H9 (cell line): ENCODE results near the gene LPP. TPM values are rescaled to one million over a fixed set of nuclear protein-coding genes. Genes with fewer than 3 reads are reported as not detected.

ENCODE experiments used
- DNase-seq: peaks from one replicate; pipeline ENCODE4 v3.0.0-alpha.2; 2017
- H2AFZ ChIP-seq: one replicate; pipeline ENCODE4 v1.6.1; 2013; ENCODE audit warnings: mild to moderate bottlenecking, low read length, control low read depth, moderate library complexity
- H2AK5ac ChIP-seq: 2 replicates; pipeline ENCODE4 v1.6.1; 2013; ENCODE audit warnings: low read length, control low read depth, mixed read lengths; ENCODE audit not compliant: insufficient read length
- H2BK120ac ChIP-seq: one replicate; pipeline ENCODE4 v1.6.1; 2013; ENCODE audit warnings: low read depth, mild to moderate bottlenecking, low read length, control low read depth, inconsistent platforms; ENCODE audit not compliant: poor library complexity, severe bottlenecking
- H2BK12ac ChIP-seq: 2 replicates; pipeline ENCODE4 v1.6.1; 2013; ENCODE audit warnings: low read length, control low read depth, mixed read lengths, low read depth; ENCODE audit not compliant: insufficient read length
- H2BK15ac ChIP-seq: 2 replicates; pipeline ENCODE4 v1.6.1; 2013; ENCODE audit warnings: low read depth, low read length, control low read depth
- H2BK20ac ChIP-seq: one replicate; pipeline ENCODE4 v1.6.1; 2013; ENCODE audit warnings: low read depth, mild to moderate bottlenecking, low read length, control low read depth, inconsistent platforms; ENCODE audit not compliant: poor library complexity, severe bottlenecking
- H2BK5ac ChIP-seq: 2 replicates; pipeline ENCODE4 v1.6.1; 2013; ENCODE audit warnings: low read length, control low read depth, mixed read lengths; ENCODE audit not compliant: insufficient read length
- H3K14ac ChIP-seq: 2 replicates; pipeline ENCODE4 v1.6.1; 2013; ENCODE audit warnings: low read length, control low read depth; ENCODE audit not compliant: insufficient read depth
- H3K18ac ChIP-seq: 2 replicates; pipeline ENCODE4 v1.6.1; 2013; ENCODE audit warnings: low read depth, mild to moderate bottlenecking, mixed read lengths, low read length, control low read depth; ENCODE audit not compliant: insufficient read length
- H3K23ac ChIP-seq: 2 replicates; pipeline ENCODE4 v1.6.1; 2013; ENCODE audit warnings: low read length, control low read depth, mixed read lengths, low read depth; ENCODE audit not compliant: insufficient read length
- H3K23me2 ChIP-seq: 2 replicates; pipeline ENCODE4 v1.6.1; 2013; ENCODE audit warnings: low read depth, mild to moderate bottlenecking, mixed read lengths, low read length, control low read depth; ENCODE audit not compliant: insufficient read length, poor library complexity, severe bottlenecking
- H3K27ac ChIP-seq: 2 replicates; pipeline ENCODE4 v1.5.1; 2013; ENCODE audit warnings: low read length, control low read depth, mixed read lengths, low read depth; ENCODE audit not compliant: insufficient read length
- H3K27me3 ChIP-seq: 2 replicates; pipeline ENCODE4 v1.6.1; 2013; ENCODE audit warnings: low read length, control low read depth, inconsistent platforms; ENCODE audit not compliant: insufficient read depth
- H3K4ac ChIP-seq: 2 replicates; pipeline ENCODE4 v1.6.1; 2013; ENCODE audit warnings: low read depth, mild to moderate bottlenecking, control low read depth, inconsistent platforms, low read length, moderate library complexity
- H3K4me1 ChIP-seq: 2 replicates; pipeline ENCODE4 v1.6.1; 2013; ENCODE audit warnings: low read length, control low read depth, inconsistent platforms; ENCODE audit not compliant: insufficient read depth
- H3K4me2 ChIP-seq: 2 replicates; pipeline ENCODE4 v1.6.1; 2013; ENCODE audit warnings: low read length, control low read depth, mixed read lengths; ENCODE audit not compliant: insufficient read length, insufficient read depth
- H3K56ac ChIP-seq: 2 replicates; pipeline ENCODE4 v1.6.1; 2013; ENCODE audit warnings: low read depth, mild to moderate bottlenecking, mixed read lengths, low read length, control low read depth; ENCODE audit not compliant: insufficient read length
- H3K79me1 ChIP-seq: 2 replicates; pipeline ENCODE4 v1.6.1; 2013; ENCODE audit warnings: low read depth, mild to moderate bottlenecking, moderate library complexity, low read length, control low read depth, inconsistent platforms; ENCODE audit not compliant: insufficient read depth, poor library complexity, severe bottlenecking
- H3K79me2 ChIP-seq: 2 replicates; pipeline ENCODE4 v1.6.1; 2013; ENCODE audit warnings: low read length, control low read depth, inconsistent platforms; ENCODE audit not compliant: insufficient read depth
- H3K9ac ChIP-seq: 2 replicates; pipeline ENCODE4 v1.6.1; 2013; ENCODE audit warnings: low read length, control low read depth, mixed read lengths; ENCODE audit not compliant: insufficient read length; ENCODE audit errors: extremely low read depth
- H3K9me3 ChIP-seq: one replicate; pipeline ENCODE4 v1.6.1; 2013; ENCODE audit warnings: low read depth, low read length, inconsistent platforms; ENCODE audit not compliant: control insufficient read depth
- H3T11ph ChIP-seq: one replicate; pipeline ENCODE4 v1.6.1; 2013; ENCODE audit warnings: mild to moderate bottlenecking, low read length, control low read depth, inconsistent platforms
- H4K20me1 ChIP-seq: one replicate; pipeline ENCODE4 v1.6.1; 2013; ENCODE audit not compliant: control insufficient read depth, insufficient read length, insufficient read depth
- H4K5ac ChIP-seq: 2 replicates; pipeline ENCODE4 v1.6.1; 2013; ENCODE audit warnings: low read depth, mild to moderate bottlenecking, mixed read lengths, low read length, control low read depth; ENCODE audit not compliant: insufficient read length
- H4K8ac ChIP-seq: replicated peaks from 2 replicates; pipeline ENCODE4 v1.6.1; 2013; ENCODE audit warnings: low read length, control low read depth, mixed read lengths, low read depth; ENCODE audit not compliant: insufficient read length
- H4K91ac ChIP-seq: 2 replicates; pipeline ENCODE4 v1.6.1; 2013; ENCODE audit warnings: low read depth, mild to moderate bottlenecking, moderate library complexity, mixed read lengths, low read length, control low read depth; ENCODE audit not compliant: insufficient read length
- H3K27ac Mint-ChIP-seq, 3 experiments: 2 replicates in 2 of 3; 3 replicates in 1 of 3; pipeline ENCODE4 v1.8.0; 2020 to 2021; ENCODE audit warnings: mixed read lengths in 3 of 3, mild to moderate bottlenecking in 1 of 3, moderate library complexity in 1 of 3
- H3K27me3 Mint-ChIP-seq: 2 replicates; pipeline ENCODE4 v1.8.0; 2021; ENCODE audit warnings: low read depth, mild to moderate bottlenecking, moderate library complexity, mixed read lengths
- H3K36me3 Mint-ChIP-seq, 3 experiments: 2 replicates in 2 of 3; 3 replicates in 1 of 3; pipeline ENCODE4 v1.8.0; 2020 to 2021; ENCODE audit warnings: low read depth in 3 of 3, mixed read lengths in 3 of 3; ENCODE audit not compliant: insufficient read depth in 1 of 3
- H3K4me1 Mint-ChIP-seq, 2 experiments: 2 replicates each; pipeline ENCODE4 v1.8.0; 2020; ENCODE audit warnings: mixed read lengths in 2 of 2
- H3K4me3 Mint-ChIP-seq, 2 experiments: 2 replicates in 1 of 2; 3 replicates in 1 of 2; pipeline ENCODE4 v1.8.0; 2020 to 2021; ENCODE audit warnings: mild to moderate bottlenecking in 2 of 2, mixed read lengths in 2 of 2, moderate library complexity in 1 of 2
- H3K9me3 Mint-ChIP-seq, 2 experiments: 2 replicates in 1 of 2; 3 replicates in 1 of 2; pipeline ENCODE4 v1.8.0; 2020; ENCODE audit warnings: mild to moderate bottlenecking in 2 of 2, mixed read lengths in 2 of 2, moderate library complexity in 1 of 2
- CTCF ChIP-seq: fragments of 200-600 bp; sonication (generic); conservative IDR thresholded peaks from 3 replicates; pipeline ENCODE4 v1.8.0; 2021; ENCODE audit warnings: antibody characterized with exemption, mild to moderate bottlenecking
- WGBS: extraction: QIAGEN DNeasy Blood & Tissue Kit; methylation state at CpG from one replicate; pipeline ENCODE4 v1.1.7; 2013; ENCODE audit warnings: missing lambda C conversion rate, low lambda C conversion rate, mixed read lengths; ENCODE audit not compliant: insufficient read length; ENCODE audit errors: extremely low coverage; 5-methylcytosine and 5-hydroxymethylcytosine counted together
- total RNA-seq: library from RNA; stranded (reverse); gene quantifications from 2 replicates; pipeline ENCODE4 v1.2.1, GENCODE V29; 2021

Gene LPP
- total RNA-seq, 1 experiment from 2014 or later = 64.6 TPM

DNA sequence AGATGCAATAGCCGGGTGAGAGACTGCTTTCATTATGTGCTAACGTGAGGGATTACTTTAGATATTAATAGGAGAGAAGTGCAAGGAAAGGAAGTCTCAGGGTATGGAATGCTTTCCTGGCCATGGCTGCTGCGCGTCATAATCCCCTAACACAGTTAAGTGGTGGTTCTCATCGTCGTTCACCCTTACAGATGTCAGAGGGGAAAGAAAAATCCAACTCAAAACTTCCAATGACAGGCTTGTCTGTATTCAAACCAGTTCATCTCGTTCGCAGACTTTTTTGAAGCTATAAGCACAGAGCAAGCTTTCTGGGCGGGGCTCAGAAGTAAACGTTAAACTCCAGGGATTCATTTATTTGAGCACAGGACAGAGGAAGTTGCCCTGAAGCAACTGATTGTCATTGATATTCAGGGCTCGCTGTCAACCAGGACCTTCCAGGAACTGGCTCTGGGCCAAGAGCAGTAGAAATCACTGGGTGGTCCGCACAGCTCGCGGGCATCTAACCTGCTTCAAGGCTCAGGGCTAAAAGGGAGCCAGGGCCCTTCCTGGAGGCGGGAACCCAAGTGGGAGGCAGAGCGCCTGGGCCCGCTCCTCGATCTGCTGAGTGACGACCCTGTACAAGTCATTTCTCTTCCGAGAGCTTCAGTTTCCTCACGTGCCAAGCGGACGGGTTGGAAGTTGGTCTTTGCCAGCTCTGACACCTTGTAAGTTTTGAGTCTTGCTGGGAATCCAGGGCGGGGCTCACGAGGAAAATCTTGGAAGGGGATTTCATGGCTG is 1.1 kb upstream of the LPP start:
- peaks cover 6% of the 10 kb centered on the region; the same call in 1 of the 2 replicates for H3K4me1 ChIP-seq
- no peak overlapping the region for H2AFZ ChIP-seq
- no peaks in the 10 kb centered on the region for H3K9me3 ChIP-seq
- Mint-ChIP-seq H3K4me3 (peak overlapping the region; percentile 89 to 92), H3K4me1 (peaks cover 42 to 43% of the 10 kb centered on the region in 2 experiments), H3K27ac (peak overlapping the region; percentile 94 to 99 (median 97); a peak in 5 of 7 replicates), H3K9me3 (no peaks in the 10 kb centered on the region; a peak in 1 of 5 replicates), H3K36me3 (peaks cover 0 to 2% (median 0%) of the 10 kb centered on the region in 3 experiments; a peak in 1 of 7 replicates), H3K27me3 (peaks cover 11% of the 10 kb centered on the region)
- peak overlapping the region; percentile 75 for H3K9ac ChIP-seq
- no peak for TF ChIP-seq CTCF
- H3K27ac ChIP-seq = peak overlapping the region; percentile 44
- peaks cover 17% of the 10 kb centered on the region for H3K23me2 ChIP-seq
- no peak overlapping the region for H3K56ac ChIP-seq
- no peak overlapping the region for H4K8ac ChIP-seq
- peak overlapping the region; percentile 85 for H2BK120ac ChIP-seq
- H3K4me2 ChIP-seq = peak overlapping the region; percentile 87
- no peaks in the 10 kb centered on the region for H3K27me3 ChIP-seq
- H3K79me1 ChIP-seq = no peaks in the 10 kb centered on the region
- H2AK5ac ChIP-seq = no peak overlapping the region
- peak overlapping the region; percentile 97 for H3K14ac ChIP-seq
- H2BK12ac ChIP-seq = no peak overlapping the region
- WGBS = no CpG with 5 or more reads among the region's 25 CpGs
- H2BK20ac ChIP-seq = no peak overlapping the region
- no peak overlapping the region for H2BK15ac ChIP-seq
- H4K5ac ChIP-seq = no peak overlapping the region
- H3T11ph ChIP-seq = no peak overlapping the region
- peaks cover 5% of the 10 kb centered on the region; the same call in 1 of the 2 replicates for H3K79me2 ChIP-seq
- no peak overlapping the region for H2BK5ac ChIP-seq
- no peak overlapping the region for H3K23ac ChIP-seq
- peak; percentile 77 for DNase-seq
- peak overlapping the region; percentile 95 for H3K18ac ChIP-seq
- peak overlapping the region; percentile 57; the same call in 1 of the 2 replicates for H3K4ac ChIP-seq
- no peaks in the 10 kb centered on the region for H4K20me1 ChIP-seq
- peak overlapping the region; percentile 67 for H4K91ac ChIP-seq
